ENCODE results near the gene ANKRD17. TPM values are rescaled to one million over a fixed set of nuclear protein-coding genes. Genes with fewer than 3 reads are reported as not detected.

ANKRD17 gene
- total and polyA plus RNA-seq, 2 of the 4 experiments (the other 2 are of a cell fraction): 28.5 to 75.3 TPM

DNA sequence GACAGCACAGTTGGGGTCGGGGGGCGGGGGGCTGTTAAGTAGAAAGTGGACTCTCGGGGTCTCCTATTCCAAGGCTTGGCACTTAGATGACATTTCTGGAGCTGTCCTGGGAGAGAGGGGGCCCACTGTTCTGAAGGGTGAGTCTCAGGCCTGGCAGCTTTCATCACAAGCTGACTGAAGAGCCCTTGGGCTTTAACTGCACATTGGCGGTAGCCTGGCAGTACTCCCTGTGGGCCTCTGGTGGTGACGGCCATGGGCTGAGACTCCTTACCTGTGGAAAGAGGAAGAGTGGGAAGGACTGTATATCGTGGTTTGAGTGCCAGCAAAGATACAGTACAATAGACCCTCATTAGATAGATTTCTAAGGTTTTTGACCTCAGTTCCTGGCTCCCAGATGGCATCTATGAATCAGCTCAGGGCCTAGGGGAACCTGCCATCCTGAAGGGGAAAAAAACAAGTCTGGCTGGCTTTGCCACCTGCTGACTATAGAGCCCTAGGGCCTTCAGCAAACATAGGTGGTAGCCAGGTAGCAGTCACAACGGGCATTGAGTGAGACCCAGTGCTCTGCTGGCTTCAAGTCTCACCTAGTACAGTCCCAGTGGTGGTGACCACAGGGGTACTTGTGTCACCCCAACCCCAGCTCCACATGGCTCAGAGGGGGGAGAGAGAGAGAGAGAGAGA, 87.9 kb downstream of the ANKRD17 start:
- intact Hi-C loops (cut with micrococcal nuclease) (no loop called here), dilution Hi-C loops (cut with HindIII; ENCODE audit: low sequenced_read_pairs, unreplicated experiment) (no loop called here), in situ Hi-C loops (cut with MboI; ENCODE audit: low sequenced_read_pairs) (no loop called here)
- Histone ChIP-seq H3K4me2 (ENCODE audit: low read depth, low read length) (no peak overlapping the region), H4K8ac (ENCODE audit: low read depth in 2 of 2, low read length in 2 of 2) (no peak overlapping the region), H2BK5ac (ENCODE audit: low read depth, low read length, poor library complexity, severe bottlenecking) (no peak overlapping the region), H3K9me1 (ENCODE audit: insufficient read depth, low read length) (no peaks in the 10 kb centered on the region), H2BK120ac (ENCODE audit: low read depth, low read length) (no peak overlapping the region), H4K20me1 (ENCODE audit: insufficient read depth, low read length) (peaks cover 28% of the 10 kb centered on the region), H2AK9ac (replicated peaks; ENCODE audit: low read depth, low read length, poor library complexity) (no peak overlapping the region), H3K14ac (replicated peaks; ENCODE audit: low read depth, low read length) (no peak overlapping the region), H2BK20ac (ENCODE audit: low read depth, low read length) (no peak overlapping the region), H2AFZ (replicated peaks; ENCODE audit: low read length, poor library complexity) (no peak overlapping the region), H3K4ac (ENCODE audit: low read depth, low read length) (no peak overlapping the region), H3K4me3 (ENCODE audit: insufficient read depth, low read depth, low read length) (no peak overlapping the region), H3K27ac (ENCODE audit: insufficient read depth, low read length) (no peak overlapping the region), H3K56ac (ENCODE audit: extremely low read depth, insufficient read depth, low read length) (no peak overlapping the region), H3K23ac (ENCODE audit: low read depth, low read length) (no peak overlapping the region), H3K36me3 (ENCODE audit: control insufficient read depth, insufficient read depth, low read length) (peaks cover 30% of the 10 kb centered on the region), H3K79me1 (ENCODE audit: low read depth in 1 of 2, low read length in 2 of 2) (peaks cover 30 to 43% of the 10 kb centered on the region in 2 experiments), H2BK15ac (ENCODE audit: low read depth, low read length) (no peak overlapping the region), H3K27me3 (ENCODE audit: control insufficient read depth, insufficient read depth, low read length) (no peaks in the 10 kb centered on the region), H4K91ac (ENCODE audit: insufficient read depth, low read depth, low read length) (no peak overlapping the region), H2AK5ac (ENCODE audit: low read depth, low read length) (no peak overlapping the region), H3K9me3 (ENCODE audit: control insufficient read depth, insufficient read depth, low read length) (no peaks in the 10 kb centered on the region), H3K4me1 (ENCODE audit: control insufficient read depth, insufficient read depth, low read length) (no peaks in the 10 kb centered on the region), H3K18ac (ENCODE audit: low read depth, low read length) (no peak overlapping the region), H3K9ac (ENCODE audit: low read depth, low read length) (no peak overlapping the region), H4K5ac (ENCODE audit: low read depth, low read length) (no peak overlapping the region)
- ChIA-PET POLR2A (ENCODE audit: unreplicated experiment) (no interaction called here), CTCF (no interaction called here)
- WGBS, 2 experiments (ENCODE audit: extremely low coverage in 2 of 2, insufficient read length in 1 of 2): 100% methylated on average over 2 of the region's 7 CpGs; no CpG with 5 or more reads in 1 of the 2 experiments
- DNase-seq (no peak), ATAC-seq (ENCODE audit: low read depth) (no peak)
- no peak for TF ChIP-seq MAFK (IDR thresholded peaks at IDR 0.05; ENCODE audit: low read depth, low read length)
- no peak for TF ChIP-seq POLR2A (IDR thresholded peaks at IDR 0.05; ENCODE audit: low read depth, low read length)
- no peak for TF ChIP-seq RFX5 (IDR thresholded peaks at IDR 0.05; ENCODE audit: low read depth, low read length)
- TF ChIP-seq RAD21 (IDR thresholded peaks at IDR 0.05; ENCODE audit: low read length): no peak
- TF ChIP-seq ELK1 (IDR thresholded peaks at IDR 0.05; ENCODE audit: borderline replicate concordance, low read depth, low read length): no peak
- no peak for TF ChIP-seq CTCF (conservative IDR thresholded peaks at IDR 0.05; ENCODE audit: low read depth, low read length)
- TF ChIP-seq CHD1 (IDR thresholded peaks at IDR 0.05; ENCODE audit: low read depth, low read length): no peak
- no TSS peak for BruUV-seq (replicated peaks)

Data from IMR-90 (cell line).